Kidney (tissue), 14 donors: ENCODE data around the gene CAPN13. TPM values are rescaled to one million over a fixed set of nuclear protein-coding genes. Genes with fewer than 3 reads are reported as not detected.

Experiments used
- DNase-seq, 5 donors: peaks; one replicate each; pipeline ENCODE4 v3.0.0-alpha.2; 2013 to 2020
- FAIRE-seq: peaks from 2 replicates; lab custom pipeline; 2012; peaks lifted over from hg19 to GRCh38; lab: Jason Lieb, UNC
- H3K27ac ChIP-seq, 2 donors: one replicate each; pipeline ENCODE4 v1.7.0; 2013; ENCODE audit warnings: low read depth in 2 of 2, low read length in 2 of 2, inconsistent platforms in 1 of 2
- H3K27me3 ChIP-seq: one replicate; pipeline ENCODE4 v1.7.1; 2013; ENCODE audit warnings: low read length, inconsistent platforms; ENCODE audit not compliant: control insufficient read depth, insufficient read depth
- H3K36me3 ChIP-seq, 3 donors: one replicate each; pipeline versions ENCODE4 v1.7.0 to v1.7.1; 2013; ENCODE audit warnings: low read length in 3 of 3, control low read depth in 1 of 3, inconsistent platforms in 1 of 3; ENCODE audit not compliant: insufficient read depth in 3 of 3, control insufficient read depth in 2 of 3
- H3K4me1 ChIP-seq, 3 donors: one replicate each; pipeline versions ENCODE4 v1.7.0 to v1.7.1; 2013; ENCODE audit warnings: low read length in 3 of 3, inconsistent platforms in 1 of 3, low read depth in 1 of 3; ENCODE audit not compliant: control insufficient read depth in 2 of 3, insufficient read depth in 2 of 3
- H3K4me3 ChIP-seq, 3 donors: one replicate each; pipeline versions ENCODE4 v1.7.0 to v1.8.1; 2013; ENCODE audit warnings: low read length in 3 of 3, control low read depth in 1 of 3, inconsistent platforms in 1 of 3
- H3K9ac ChIP-seq, 3 donors: one replicate each; pipeline versions ENCODE4 v1.7.0 to v1.7.1; 2013; ENCODE audit warnings: low read length in 3 of 3, control low read depth in 1 of 3, inconsistent platforms in 1 of 3
- H3K9me3 ChIP-seq, 3 donors: one replicate each; pipeline versions ENCODE4 v1.7.0 to v1.7.1; 2013; ENCODE audit warnings: low read length in 3 of 3, control low read depth in 1 of 3, inconsistent platforms in 1 of 3; ENCODE audit not compliant: control insufficient read depth in 2 of 3, insufficient read depth in 1 of 3
- CTCF ChIP-seq: IDR thresholded peaks from 3 replicates; pipeline ENCODE4 v1.5.1; 2012; ENCODE audit warnings: mild to moderate bottlenecking, moderate library complexity, borderline replicate concordance; ENCODE audit not compliant: insufficient read depth; ENCODE audit errors: extremely low read depth
- intact Hi-C: fragments of 100-400 bp; cut with DNase I; formaldehyde crosslinking; loops from one replicate; pipeline ENCODE4 v1.11.1; 2022
- polyA plus RNA-seq: library from polyadenylated mRNA; stranded (reverse); fragments of 350-450 nt; fragmentation: Illumina TruSeq; extraction: RNeasy Lipid Tissue Mini Kit (QIAGEN cat#74804); gene quantifications from one replicate; pipeline ENCODE4 v1.2.3, GENCODE V29; 2014; ENCODE audit warnings: low read depth, low replicate concordance; ENCODE audit not compliant: insufficient read depth
- total RNA-seq: library from RNA; stranded (reverse); fragmentation: NEBNext Ultra II Directional; extraction: Animal tissue kit (Norgen Biotek cat#: 25700); gene quantifications from one replicate; pipeline ENCODE4 v1.2.1, GENCODE V29; 2021
- donor health status: control.
- donor health status: control.
- donor health status: control.
- donor health status: control.
- donor health status: control.
- donor health status: DM: yes; HTN: yes; CAD: no.
- donor health status: Normal renal cell carcinoma (clear cell type).

CAPN13 gene
- total and polyA plus RNA-seq, 2 donors from 2014 or later: 3.4 to 9.2 TPM

- no peak overlapping the region for H3K9ac ChIP-seq
- H3K36me3 ChIP-seq: no peaks in the 10 kb centered on the region
- FAIRE-seq: no peak
- H3K9me3 ChIP-seq: no peaks in the 10 kb centered on the region
- H3K27me3 ChIP-seq: no peaks in the 10 kb centered on the region
- H3K4me3 ChIP-seq: no peak overlapping the region
- TF ChIP-seq CTCF: no peak
- H3K4me1 ChIP-seq: no peaks in the 10 kb centered on the region
- no peak overlapping the region for H3K27ac ChIP-seq
- intact Hi-C loops: no loop called here
- DNase-seq: no peak
Observed at GRCh38 chr2:30764021-30764800, 43.0 kb downstream of the CAPN13 start.

GRCh38 chr2:30763151-30763660, 44.0 kb downstream of the CAPN13 start:
- no peaks in the 10 kb centered on the region for H3K27me3 ChIP-seq
- no peak for DNase-seq
- no peak for FAIRE-seq
- no peaks in the 10 kb centered on the region for H3K9me3 ChIP-seq
- no peak for TF ChIP-seq CTCF
- no peaks in the 10 kb centered on the region for H3K4me1 ChIP-seq
- no peak overlapping the region for H3K27ac ChIP-seq
- H3K9ac ChIP-seq: no peak overlapping the region
- intact Hi-C loops: no loop called here
- H3K4me3 ChIP-seq: no peak overlapping the region
- H3K36me3 ChIP-seq: no peaks in the 10 kb centered on the region

GRCh38 chr2:30761226-30761625, 46.0 kb downstream of the CAPN13 start:
- H3K27ac ChIP-seq: no peak overlapping the region
- H3K4me3 ChIP-seq: no peak overlapping the region
- H3K36me3 ChIP-seq: no peaks in the 10 kb centered on the region
- TF ChIP-seq CTCF: no peak
- no peak for FAIRE-seq
- H3K9ac ChIP-seq: no peak overlapping the region
- H3K27me3 ChIP-seq: no peaks in the 10 kb centered on the region
- H3K4me1 ChIP-seq: no peaks in the 10 kb centered on the region
- DNase-seq: no peak
- intact Hi-C loops: no loop called here
- H3K9me3 ChIP-seq: no peaks in the 10 kb centered on the region

GRCh38 chr2:30759481-30759880, 47.8 kb downstream of the CAPN13 start:
- FAIRE-seq (no peak), DNase-seq (no peak)
- no peak overlapping the region for H3K27ac ChIP-seq
- no peak for TF ChIP-seq CTCF
- intact Hi-C loops: no loop called here
- H3K4me1 ChIP-seq: peaks cover 0 to 2% (median 0%) of the 10 kb centered on the region in 3 donors
- no peaks in the 10 kb centered on the region for H3K36me3 ChIP-seq
- no peak overlapping the region for H3K4me3 ChIP-seq
- no peak overlapping the region for H3K9ac ChIP-seq
- H3K9me3 ChIP-seq: no peaks in the 10 kb centered on the region
- no peaks in the 10 kb centered on the region for H3K27me3 ChIP-seq
